ENCODE results near the gene GNB1L.

The GNB1L gene

DNA sequence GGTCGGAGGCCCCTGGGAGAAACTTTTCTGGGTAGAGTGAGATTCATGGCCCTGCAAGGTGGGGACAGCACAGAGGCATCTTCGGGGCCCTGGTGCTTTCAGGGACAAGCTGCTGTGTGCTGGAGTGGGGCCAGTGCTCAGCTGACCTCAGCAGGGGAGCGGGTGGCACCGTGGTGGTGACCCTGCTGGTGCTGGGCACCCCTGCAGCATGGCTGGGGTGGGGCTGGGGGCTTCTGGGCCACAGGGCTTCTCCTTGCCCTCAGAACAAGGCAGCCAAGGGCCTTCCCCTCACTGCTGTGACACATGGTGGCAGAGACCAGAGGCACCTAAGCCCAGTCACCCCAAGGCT, 24.9 kb upstream of the GNB1L start:
- Histone ChIP-seq H3K4me3 (ENCODE audit: low read length) (no peak overlapping the region), H3F3A (ENCODE audit: insufficient read depth, low read length) (no peaks in the 10 kb centered on the region), H3K4me2 (ENCODE audit: low read depth, low read length) (no peak overlapping the region), H3K36me3 (replicated peaks; ENCODE audit: insufficient read depth, low read length) (no peaks in the 10 kb centered on the region), H4K20me1 (ENCODE audit: insufficient read depth, low read length) (no peaks in the 10 kb centered on the region), H2AFZ (ENCODE audit: low read length) (no peak overlapping the region), H3K27me3 (replicated peaks; ENCODE audit: insufficient read depth, low read length) (no peaks in the 10 kb centered on the region), H3K79me2 (ENCODE audit: low read length) (no peaks in the 10 kb centered on the region), H3K4me1 (ENCODE audit: low read length) (no peaks in the 10 kb centered on the region), H3K9me2 (replicated peaks; ENCODE audit: insufficient read depth, low read length) (no peaks in the 10 kb centered on the region), H3K27ac (ENCODE audit: low read length) (no peak overlapping the region), H3K9ac (ENCODE audit: low read length) (no peak overlapping the region), H3K9me3 (replicated peaks; ENCODE audit: insufficient read depth, low read length) (no peaks in the 10 kb centered on the region)
- no peak for TF ChIP-seq EZH2phosphoT487 (IDR thresholded peaks at IDR 0.05; ENCODE audit: low read length)
- TF ChIP-seq EZH2 (optimal IDR thresholded peaks at IDR 0.05; ENCODE audit: low read depth, low read length), result no peak
- TF ChIP-seq CTCF (IDR thresholded peaks at IDR 0.05; ENCODE audit: low read length), result no peak
- no peak for DNase-seq

DNA sequence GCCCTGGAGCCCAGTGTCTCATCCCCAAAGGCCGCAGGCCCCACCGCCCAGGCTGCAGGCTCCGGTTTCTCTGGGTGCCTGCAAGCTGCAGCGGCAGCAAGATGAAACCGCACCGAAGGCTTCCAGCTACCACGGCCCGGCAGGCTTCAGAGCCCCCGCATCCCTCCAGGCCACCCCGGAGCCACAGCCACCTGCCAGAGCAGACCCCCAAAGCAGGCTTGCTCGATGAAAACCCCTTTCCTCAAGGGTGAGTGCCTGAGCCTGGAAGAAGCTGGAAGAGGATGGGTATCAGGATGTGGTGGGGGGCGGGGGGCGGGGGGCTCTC, 24.5 kb upstream of the GNB1L start:
- no peak overlapping the region for H3K27ac ChIP-seq (ENCODE audit: low read length)
- H3K4me2 ChIP-seq (ENCODE audit: low read depth, low read length), result no peak overlapping the region
- no peaks in the 10 kb centered on the region for H3K9me3 ChIP-seq (replicated peaks; ENCODE audit: insufficient read depth, low read length)
- no peak overlapping the region for H3K9ac ChIP-seq (ENCODE audit: low read length)
- no peaks in the 10 kb centered on the region for H3K9me2 ChIP-seq (replicated peaks; ENCODE audit: insufficient read depth, low read length)
- no peaks in the 10 kb centered on the region for H3F3A ChIP-seq (ENCODE audit: insufficient read depth, low read length)
- no peaks in the 10 kb centered on the region for H3K79me2 ChIP-seq (ENCODE audit: low read length)
- H3K36me3 ChIP-seq (replicated peaks; ENCODE audit: insufficient read depth, low read length), result no peaks in the 10 kb centered on the region
- no peaks in the 10 kb centered on the region for H3K27me3 ChIP-seq (replicated peaks; ENCODE audit: insufficient read depth, low read length)
- no peaks in the 10 kb centered on the region for H3K4me1 ChIP-seq (ENCODE audit: low read length)
- DNase-seq, result no peak
- H2AFZ ChIP-seq (ENCODE audit: low read length), result no peak overlapping the region
- H4K20me1 ChIP-seq (ENCODE audit: insufficient read depth, low read length), result no peaks in the 10 kb centered on the region
- TF ChIP-seq EZH2phosphoT487 (IDR thresholded peaks at IDR 0.05; ENCODE audit: low read length) (no peak), EZH2 (optimal IDR thresholded peaks at IDR 0.05; ENCODE audit: low read depth, low read length) (no peak), CTCF (IDR thresholded peaks at IDR 0.05; ENCODE audit: low read length) (no peak)
- H3K4me3 ChIP-seq (ENCODE audit: low read length), result no peak overlapping the region

- no peak for TF ChIP-seq EZH2 (optimal IDR thresholded peaks at IDR 0.05; ENCODE audit: low read depth, low read length)
- no peak for TF ChIP-seq CTCF (IDR thresholded peaks at IDR 0.05; ENCODE audit: low read length)
- no peak for TF ChIP-seq EZH2phosphoT487 (IDR thresholded peaks at IDR 0.05; ENCODE audit: low read length)
- Histone ChIP-seq H3K4me3 (ENCODE audit: low read length) (no peak overlapping the region), H3K4me1 (ENCODE audit: low read length) (no peaks in the 10 kb centered on the region), H3K9me2 (replicated peaks; ENCODE audit: insufficient read depth, low read length) (no peaks in the 10 kb centered on the region), H3K9me3 (replicated peaks; ENCODE audit: insufficient read depth, low read length) (no peaks in the 10 kb centered on the region), H3K27me3 (replicated peaks; ENCODE audit: insufficient read depth, low read length) (no peaks in the 10 kb centered on the region), H3K36me3 (replicated peaks; ENCODE audit: insufficient read depth, low read length) (no peaks in the 10 kb centered on the region), H3K27ac (ENCODE audit: low read length) (no peak overlapping the region), H3K9ac (ENCODE audit: low read length) (no peak overlapping the region), H3K4me2 (ENCODE audit: low read depth, low read length) (no peak overlapping the region), H2AFZ (ENCODE audit: low read length) (no peak overlapping the region), H3K79me2 (ENCODE audit: low read length) (no peaks in the 10 kb centered on the region), H4K20me1 (ENCODE audit: insufficient read depth, low read length) (no peaks in the 10 kb centered on the region), H3F3A (ENCODE audit: insufficient read depth, low read length) (no peaks in the 10 kb centered on the region)
- no peak for DNase-seq
These were observed 24.0 kb upstream of the GNB1L start for GRCh38 chr22:19878461-19879245.
